GM12878 (cell line): ENCODE results near the gene DNAJA4. TPM values are rescaled to one million over a fixed set of nuclear protein-coding genes. Genes with fewer than 3 reads are reported as not detected.

ENCODE experiments used
- ATAC-seq: fragments of 200-7000 bp; cut with Tn5 transposase; 3 replicates; pipeline ENCODE4 v1.9.1; 2020; ENCODE audit warnings: mild to moderate bottlenecking, moderate library complexity
- BruUV-seq: library from RNA; stranded (reverse); fragments of 400-500 nt; replicated peaks from 2 replicates; lab custom pipeline; 2021; lab: Mats Ljungman, UMichigan
- CTCF ChIA-PET: fragments of 300-600 bp; sonication (Branson Sonifier 250); formaldehyde crosslinking; extraction: SDS; loops from one replicate; lab custom pipeline; 2021; ENCODE audit warnings: inconsistent platforms; lab: Yijun Ruan, JAX
- POLR2A ChIA-PET: fragments of 350-600 bp; formaldehyde crosslinking; extraction: SDS; loops from one replicate; lab custom pipeline; 2021; ENCODE audit warnings: inconsistent platforms; lab: Charles Lee
- RAD21 ChIA-PET: fragments of 300-600 bp; sonication (Branson Sonifier 250); formaldehyde crosslinking; loops from one replicate; lab custom pipeline; 2023; ENCODE audit warnings: antibody characterized with exemption; ENCODE audit not compliant: unreplicated experiment; lab: Charles Lee
- SMC1A ChIA-PET: fragments of 300-600 bp; sonication (Branson Sonifier 250); formaldehyde crosslinking; loops from one replicate; lab custom pipeline; 2023; ENCODE audit not compliant: unreplicated experiment, uncharacterized antibody; lab: Charles Lee
- DNase-seq: peaks from one replicate; pipeline ENCODE4 v3.0.0-alpha.2; 2011; ENCODE audit warnings: low read depth, low spot score
- FAIRE-seq: peaks from 3 replicates; lab custom pipeline; 2011; peaks lifted over from hg19 to GRCh38; lab: Jason Lieb, UNC
- H2AFZ ChIP-seq: 2 replicates; pipeline ENCODE4 v1.6.0; 2011; ENCODE audit warnings: low read depth, low read length, control low read depth; ENCODE audit not compliant: control insufficient read depth
- H3K27ac ChIP-seq: 2 replicates; pipeline ENCODE4 v1.5.1; 2011; ENCODE audit warnings: control low read depth; ENCODE audit not compliant: control insufficient read depth, insufficient read depth
- H3K27me3 ChIP-seq, 2 experiments: replicated peaks in 1 of 2; 2 replicates each; pipeline versions ENCODE4 v1.6.0 to v1.6.1; 2011; ENCODE audit warnings: low read length in 1 of 2; ENCODE audit not compliant: control insufficient read depth in 2 of 2, insufficient read depth in 2 of 2
- H3K36me3 ChIP-seq, 2 experiments: 2 replicates each; pipeline ENCODE4 v1.5.1; 2011; ENCODE audit warnings: low read length in 1 of 2; ENCODE audit not compliant: control insufficient read depth in 2 of 2, insufficient read depth in 2 of 2
- H3K4me1 ChIP-seq: 2 replicates; pipeline ENCODE4 v1.6.1; 2011; ENCODE audit warnings: mild to moderate bottlenecking, low read length, moderate library complexity, mixed read lengths; ENCODE audit not compliant: control insufficient read depth, insufficient read depth
- H3K4me2 ChIP-seq: 2 replicates; pipeline ENCODE4 v1.6.0; 2011; ENCODE audit warnings: control low read depth; ENCODE audit not compliant: control insufficient read depth, insufficient read depth
- H3K4me3 ChIP-seq: fragments of 200-600 bp; sonication (generic); 2 replicates; pipeline ENCODE4 v1.5.1; 2016
- H3K79me2 ChIP-seq: 2 replicates; pipeline ENCODE4 v1.6.0; 2011; ENCODE audit warnings: low read length; ENCODE audit not compliant: control insufficient read depth, insufficient read depth
- H3K9ac ChIP-seq: 2 replicates; pipeline ENCODE4 v1.8.0; 2011; ENCODE audit warnings: low read length, control low read depth, mixed read lengths; ENCODE audit not compliant: control insufficient read depth, insufficient read depth
- H3K9me3 ChIP-seq: replicated peaks from 3 replicates; pipeline ENCODE4 v1.5.1; 2011; ENCODE audit warnings: mild to moderate bottlenecking, low read length; ENCODE audit not compliant: control insufficient read depth, insufficient read depth
- H4K20me1 ChIP-seq: 2 replicates; pipeline ENCODE4 v1.6.0; 2011; ENCODE audit not compliant: control insufficient read depth, insufficient read depth
- CHD4 ChIP-seq: fragments of 200-600 bp; sonication (generic); IDR thresholded peaks from 2 replicates; pipeline ENCODE4 v1.6.1; 2016; ENCODE audit warnings: mild to moderate bottlenecking
- CREM ChIP-seq: IDR thresholded peaks from 2 replicates; pipeline ENCODE4 v1.6.1; 2014; ENCODE audit warnings: antibody characterized with exemption, low read depth
- HDGF ChIP-seq: fragments of 450-650 bp; IDR thresholded peaks from 2 replicates; pipeline ENCODE4 v1.6.1; 2016; ENCODE audit warnings: antibody characterized with exemption
- IKZF1 ChIP-seq: fragments of 450-650 bp; conservative IDR thresholded peaks from 2 replicates; pipeline ENCODE4 v1.6.1; 2017; ENCODE audit warnings: antibody characterized with exemption, mild to moderate bottlenecking
- IKZF2 ChIP-seq, 2 experiments: fragments of 450-650 bp; IDR thresholded peaks; 2 replicates each; pipeline ENCODE4 v1.6.1; 2017; ENCODE audit warnings: mild to moderate bottlenecking in 2 of 2, moderate library complexity in 2 of 2
- PML ChIP-seq: IDR thresholded peaks from 2 replicates; pipeline ENCODE4 v1.6.1; 2012; ENCODE audit warnings: low read length, inconsistent platforms
- RAD21 ChIP-seq: IDR thresholded peaks from 2 replicates; pipeline ENCODE4 v1.6.1; 2011; ENCODE audit warnings: mild to moderate bottlenecking, low read depth, low read length, moderate library complexity; ENCODE audit not compliant: insufficient read depth
- ZNF687 ChIP-seq: fragments of 450-650 bp; IDR thresholded peaks from 2 replicates; pipeline ENCODE4 v1.6.1; 2017; ENCODE audit warnings: mild to moderate bottlenecking, moderate library complexity
- WGBS: methylation state at CpG from one replicate; pipeline ENCODE4 v1.1.6; 2016; ENCODE audit warnings: low lambda C conversion rate; ENCODE audit not compliant: insufficient replicate concordance, insufficient coverage; ENCODE audit errors: missing lambda C conversion rate; 5-methylcytosine and 5-hydroxymethylcytosine counted together
- in situ Hi-C: fragments of 300-500 bp; cut with MboI; formaldehyde crosslinking; loops from 9 replicates; pipeline ENCODE4 v1.14.3; 2018; ENCODE audit warnings: mixed read lengths
- intact Hi-C: fragments of 100-400 bp; cut with micrococcal nuclease; formaldehyde crosslinking; loops from one replicate; pipeline ENCODE4 v1.14.2; 2022; ENCODE audit not compliant: unreplicated experiment
- polyA plus RNA-seq, 11 experiments: library from polyadenylated mRNA; depleted of rRNA in 4 of 11; unstranded in 6 of 11; stranded (reverse) in 5 of 11; fragments of >200 nt; fragmentation: Nextera tagmentation in 4 of 11; fragmentation: Illumina TruSeq in 1 of 11; extraction: Ambion mirVana in 4 of 11; extraction: Trizol in 1 of 11; gene quantifications; 1 replicate in 1 of 11; 2 replicates in 10 of 11; pipeline versions ENCODE4 v1.2.1 to v1.2.3, GENCODE V29; 2011 to 2016; ENCODE audit warnings: inconsistent platforms in 2 of 11, missing spikeins in 2 of 11, low read depth in 1 of 11
- total RNA-seq, 4 experiments: library from RNA; depleted of rRNA in 3 of 4; stranded (reverse); fragments of >200 nt in 3 of 4; fragmentation: Illumina TruSeq in 1 of 4; extraction: Trizol in 1 of 4; gene quantifications; 2 replicates each; pipeline versions ENCODE4 v1.2.1 to v1.2.3, GENCODE V29; 2013 to 2021
- TF ChIP-seq, protein P1 (sequence below): fragments of 450-650 bp; IDR thresholded peaks from 2 replicates; pipeline ENCODE4 v1.6.1; 2016; ENCODE audit warnings: mild to moderate bottlenecking, moderate library complexity, borderline replicate concordance
- TF ChIP-seq, protein P2 (sequence below): IDR thresholded peaks from 2 replicates; pipeline ENCODE4 v1.6.1; 2011; ENCODE audit warnings: borderline replicate concordance, low read depth, mild to moderate bottlenecking, moderate library complexity, low read length; ENCODE audit not compliant: insufficient read depth, poor library complexity, severe bottlenecking
- TF ChIP-seq, protein P3 (sequence below): fragments of 450-650 bp; IDR thresholded peaks from 2 replicates; pipeline ENCODE4 v1.6.1; 2016; ENCODE audit warnings: mild to moderate bottlenecking
- TF ChIP-seq, protein P4 (sequence below): IDR thresholded peaks from 2 replicates; pipeline ENCODE4 v1.6.1; 2011; ENCODE audit warnings: borderline replicate concordance, low read depth, mild to moderate bottlenecking, moderate library complexity, mixed read lengths, low read length; ENCODE audit not compliant: insufficient read depth; ENCODE audit errors: extremely low read length

Gene DNAJA4
- total and polyA plus RNA-seq, 10 of the 15 experiments (the other 5 are each of a cell fraction or from before 2014, with no cell fraction given): 0.01 to 10.4 (median 4.1) TPM

DNA sequence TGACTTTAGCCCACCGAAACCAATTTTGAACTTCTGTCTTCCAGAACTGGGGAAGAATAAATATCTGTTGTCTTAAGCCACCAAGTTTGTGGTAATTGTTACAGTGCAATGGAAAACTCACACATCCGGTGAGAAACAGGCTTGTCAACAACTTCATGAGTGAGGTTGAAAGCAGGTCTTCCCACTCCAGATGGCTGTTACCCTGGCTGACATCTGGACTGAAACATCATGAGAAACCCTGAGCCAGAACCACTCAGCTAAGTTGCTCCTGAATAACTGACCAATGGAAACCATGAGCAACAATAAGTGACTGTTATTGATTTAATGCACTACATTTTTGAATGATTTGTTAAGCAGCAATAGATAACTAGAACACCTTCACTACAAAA is 40.3 kb upstream of the DNAJA4 start:
- ChIA-PET RAD21 (interaction anchor here (0.5 to 0.9 kb wide), 2 partner anchors 16 to 89 kb away, joined by 3 to 6 read pairs; no protein-coding TSS in a partner anchor), POLR2A (no interaction called here), SMC1A (interaction anchor here (1.1 to 1.5 kb wide), 3 partner anchors 10 to 29 kb away, joined by 4 to 6 read pairs (median 5); partner anchors contain the start of gene ACSBG1), CTCF (interaction anchor here (0.7 to 3.4 kb wide), 4 partner anchors 16 to 283 kb away, joined by 3 to 16 read pairs (median 6); partner anchors contain the start of gene HYKK)
- intact Hi-C loops: no loop called here
- FAIRE-seq: no peak
- no TSS peak for BruUV-seq
- no peaks in the 10 kb centered on the region for H3K27me3 ChIP-seq
- WGBS: 53% methylated on average over 2 of the region's 2 CpGs
- ATAC-seq: no peak
- no peak for DNase-seq
- H4K20me1 ChIP-seq: no peaks in the 10 kb centered on the region
- H3K4me3 ChIP-seq: no peak overlapping the region
- in situ Hi-C loops: no loop called here
- no peaks in the 10 kb centered on the region for H3K79me2 ChIP-seq
- H3K27ac ChIP-seq: no peak overlapping the region
- no peaks in the 10 kb centered on the region for H3K36me3 ChIP-seq
- no peaks in the 10 kb centered on the region; the same call in 2 of the 3 replicates for H3K9me3 ChIP-seq
- H3K4me1 ChIP-seq: peaks cover 3% of the 10 kb centered on the region; the same call in 1 of the 2 replicates
- no peak overlapping the region for H3K9ac ChIP-seq
- no peak overlapping the region for H2AFZ ChIP-seq
- no peak overlapping the region for H3K4me2 ChIP-seq
- TF ChIP-seq, protein P1, sequence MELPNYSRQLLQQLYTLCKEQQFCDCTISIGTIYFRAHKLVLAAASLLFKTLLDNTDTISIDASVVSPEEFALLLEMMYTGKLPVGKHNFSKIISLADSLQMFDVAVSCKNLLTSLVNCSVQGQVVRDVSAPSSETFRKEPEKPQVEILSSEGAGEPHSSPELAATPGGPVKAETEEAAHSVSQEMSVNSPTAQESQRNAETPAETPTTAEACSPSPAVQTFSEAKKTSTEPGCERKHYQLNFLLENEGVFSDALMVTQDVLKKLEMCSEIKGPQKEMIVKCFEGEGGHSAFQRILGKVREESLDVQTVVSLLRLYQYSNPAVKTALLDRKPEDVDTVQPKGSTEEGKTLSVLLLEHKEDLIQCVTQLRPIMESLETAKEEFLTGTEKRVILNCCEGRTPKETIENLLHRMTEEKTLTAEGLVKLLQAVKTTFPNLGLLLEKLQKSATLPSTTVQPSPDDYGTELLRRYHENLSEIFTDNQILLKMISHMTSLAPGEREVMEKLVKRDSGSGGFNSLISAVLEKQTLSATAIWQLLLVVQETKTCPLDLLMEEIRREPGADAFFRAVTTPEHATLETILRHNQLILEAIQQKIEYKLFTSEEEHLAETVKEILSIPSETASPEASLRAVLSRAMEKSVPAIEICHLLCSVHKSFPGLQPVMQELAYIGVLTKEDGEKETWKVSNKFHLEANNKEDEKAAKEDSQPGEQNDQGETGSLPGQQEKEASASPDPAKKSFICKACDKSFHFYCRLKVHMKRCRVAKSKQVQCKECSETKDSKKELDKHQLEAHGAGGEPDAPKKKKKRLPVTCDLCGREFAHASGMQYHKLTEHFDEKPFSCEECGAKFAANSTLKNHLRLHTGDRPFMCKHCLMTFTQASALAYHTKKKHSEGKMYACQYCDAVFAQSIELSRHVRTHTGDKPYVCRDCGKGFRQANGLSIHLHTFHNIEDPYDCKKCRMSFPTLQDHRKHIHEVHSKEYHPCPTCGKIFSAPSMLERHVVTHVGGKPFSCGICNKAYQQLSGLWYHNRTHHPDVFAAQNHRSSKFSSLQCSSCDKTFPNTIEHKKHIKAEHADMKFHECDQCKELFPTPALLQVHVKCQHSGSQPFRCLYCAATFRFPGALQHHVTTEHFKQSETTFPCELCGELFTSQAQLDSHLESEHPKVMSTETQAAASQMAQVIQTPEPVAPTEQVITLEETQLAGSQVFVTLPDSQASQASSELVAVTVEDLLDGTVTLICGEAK: no peak
- TF ChIP-seq, protein P2, sequence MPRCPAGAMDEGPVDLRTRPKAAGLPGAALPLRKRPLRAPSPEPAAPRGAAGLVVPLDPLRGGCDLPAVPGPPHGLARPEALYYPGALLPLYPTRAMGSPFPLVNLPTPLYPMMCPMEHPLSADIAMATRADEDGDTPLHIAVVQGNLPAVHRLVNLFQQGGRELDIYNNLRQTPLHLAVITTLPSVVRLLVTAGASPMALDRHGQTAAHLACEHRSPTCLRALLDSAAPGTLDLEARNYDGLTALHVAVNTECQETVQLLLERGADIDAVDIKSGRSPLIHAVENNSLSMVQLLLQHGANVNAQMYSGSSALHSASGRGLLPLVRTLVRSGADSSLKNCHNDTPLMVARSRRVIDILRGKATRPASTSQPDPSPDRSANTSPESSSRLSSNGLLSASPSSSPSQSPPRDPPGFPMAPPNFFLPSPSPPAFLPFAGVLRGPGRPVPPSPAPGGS: peak; percentile 55
- no peak for TF ChIP-seq PML
- peak; percentile 45; the same call in 1 of the 2 replicates for TF ChIP-seq IKZF1
- TF ChIP-seq, protein P3, sequence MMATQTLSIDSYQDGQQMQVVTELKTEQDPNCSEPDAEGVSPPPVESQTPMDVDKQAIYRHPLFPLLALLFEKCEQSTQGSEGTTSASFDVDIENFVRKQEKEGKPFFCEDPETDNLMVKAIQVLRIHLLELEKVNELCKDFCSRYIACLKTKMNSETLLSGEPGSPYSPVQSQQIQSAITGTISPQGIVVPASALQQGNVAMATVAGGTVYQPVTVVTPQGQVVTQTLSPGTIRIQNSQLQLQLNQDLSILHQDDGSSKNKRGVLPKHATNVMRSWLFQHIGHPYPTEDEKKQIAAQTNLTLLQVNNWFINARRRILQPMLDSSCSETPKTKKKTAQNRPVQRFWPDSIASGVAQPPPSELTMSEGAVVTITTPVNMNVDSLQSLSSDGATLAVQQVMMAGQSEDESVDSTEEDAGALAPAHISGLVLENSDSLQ: no peak
- no peak for TF ChIP-seq CHD4
- no peak for TF ChIP-seq CREM
- no peak for TF ChIP-seq RAD21
- TF ChIP-seq IKZF2 (IDR thresholded peaks at IDR 0.05): 0 out of 4 replicates have a peak, but pooled peaks of 1 of the 2 experiments have one; percentile 10
- TF ChIP-seq ZNF687: no peak
- no peak for TF ChIP-seq HDGF
- TF ChIP-seq, protein P4, sequence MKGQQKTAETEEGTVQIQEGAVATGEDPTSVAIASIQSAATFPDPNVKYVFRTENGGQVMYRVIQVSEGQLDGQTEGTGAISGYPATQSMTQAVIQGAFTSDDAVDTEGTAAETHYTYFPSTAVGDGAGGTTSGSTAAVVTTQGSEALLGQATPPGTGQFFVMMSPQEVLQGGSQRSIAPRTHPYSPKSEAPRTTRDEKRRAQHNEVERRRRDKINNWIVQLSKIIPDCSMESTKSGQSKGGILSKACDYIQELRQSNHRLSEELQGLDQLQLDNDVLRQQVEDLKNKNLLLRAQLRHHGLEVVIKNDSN: no peak
